Right lobe of liver (tissue), 4 donors: ENCODE data around the gene KL.

Experiments used
- POLR2A ChIP-seq: fragments of 450-650 bp; IDR thresholded peaks from one replicate; pipeline ENCODE4 v1.6.1; 2017; ENCODE audit warnings: antibody characterized with exemption, mild to moderate bottlenecking
- TF ChIP-seq, protein P1 (sequence below), 4 donors: fragments of 200-600 bp in 3 of 4; fragments of 450-650 bp in 1 of 4; IDR thresholded peaks; one replicate each; pipeline versions ENCODE4 v1.5.1 to v1.8.0; 2016 to 2022; ENCODE audit warnings: antibody characterized with exemption in 4 of 4, mild to moderate bottlenecking in 2 of 4
- donor health status: DM: no; HTN: no; CAD: no.
- donor health status: DM: no; HTN: no; CAD: no.
- donor health status: DM: no; HTN: yes; CAD: no.

DNA sequence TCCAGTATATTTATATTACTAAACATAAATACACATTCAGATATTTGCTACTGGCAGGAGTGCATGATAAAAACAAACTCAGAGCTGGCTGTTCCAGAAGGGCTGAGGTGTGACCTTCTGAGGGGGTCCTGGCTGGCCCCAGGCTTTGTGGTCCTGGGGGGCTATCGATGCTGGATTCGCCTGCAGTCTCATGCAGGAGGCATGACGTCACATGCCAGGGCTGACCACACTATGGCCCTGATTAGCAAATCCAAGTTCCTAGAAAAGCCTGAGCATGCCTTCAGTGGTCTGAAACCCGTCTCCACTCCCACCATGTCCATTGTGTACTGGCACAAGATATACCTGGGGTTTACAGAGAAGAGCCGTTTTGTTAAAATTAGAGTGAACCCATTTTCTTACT is 97.9 kb downstream of the KL start:
- TF ChIP-seq, protein P1, sequence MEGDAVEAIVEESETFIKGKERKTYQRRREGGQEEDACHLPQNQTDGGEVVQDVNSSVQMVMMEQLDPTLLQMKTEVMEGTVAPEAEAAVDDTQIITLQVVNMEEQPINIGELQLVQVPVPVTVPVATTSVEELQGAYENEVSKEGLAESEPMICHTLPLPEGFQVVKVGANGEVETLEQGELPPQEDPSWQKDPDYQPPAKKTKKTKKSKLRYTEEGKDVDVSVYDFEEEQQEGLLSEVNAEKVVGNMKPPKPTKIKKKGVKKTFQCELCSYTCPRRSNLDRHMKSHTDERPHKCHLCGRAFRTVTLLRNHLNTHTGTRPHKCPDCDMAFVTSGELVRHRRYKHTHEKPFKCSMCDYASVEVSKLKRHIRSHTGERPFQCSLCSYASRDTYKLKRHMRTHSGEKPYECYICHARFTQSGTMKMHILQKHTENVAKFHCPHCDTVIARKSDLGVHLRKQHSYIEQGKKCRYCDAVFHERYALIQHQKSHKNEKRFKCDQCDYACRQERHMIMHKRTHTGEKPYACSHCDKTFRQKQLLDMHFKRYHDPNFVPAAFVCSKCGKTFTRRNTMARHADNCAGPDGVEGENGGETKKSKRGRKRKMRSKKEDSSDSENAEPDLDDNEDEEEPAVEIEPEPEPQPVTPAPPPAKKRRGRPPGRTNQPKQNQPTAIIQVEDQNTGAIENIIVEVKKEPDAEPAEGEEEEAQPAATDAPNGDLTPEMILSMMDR (IDR thresholded peaks at IDR 0.05) = no peak
- no peak for TF ChIP-seq POLR2A
